ENCODE measurements around the gene RBM5.
"Not testable (repeated sequence)": the region's sequence is repeated elsewhere in the genome, so short reads cannot be mapped to it uniquely, and the experiment has no call there.

The RBM5 gene

GRCh38 chr3:50088725-50089608 lies at the start of gene RBM5:
RBM5 (plus strand) TSS chr3:50088919; CDS start chr3:50090435, 1,516 bp downstream.
- peak; percentile 84 for DNase-seq

- no peak for DNase-seq
Measured at GRCh38 chr3:50044976-50045375, 43.7 kb upstream of the RBM5 start.

- DNase-seq, result no peak
Measured at GRCh38 chr3:50047426-50047825, 41.3 kb upstream of the RBM5 start.

DNA sequence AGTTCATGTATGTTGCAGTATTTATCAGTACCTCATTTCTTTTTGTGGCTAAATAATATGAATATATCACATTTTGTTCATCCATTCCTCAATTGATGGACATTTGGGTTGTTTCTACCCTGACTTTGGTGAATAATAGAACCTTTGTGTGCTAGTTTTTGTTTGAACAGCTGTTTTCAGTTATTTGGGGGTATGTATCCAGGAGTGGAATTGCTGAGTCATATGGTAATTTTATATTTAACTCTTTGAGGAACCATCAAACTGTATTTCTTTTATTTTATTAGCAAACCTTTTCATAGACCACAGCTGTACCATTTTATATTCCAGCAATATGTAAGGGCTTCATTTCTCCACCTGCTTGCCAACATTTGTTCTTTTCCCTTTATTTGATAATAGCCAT lies 38.4 kb upstream of the RBM5 start:
- no peak for DNase-seq

DNA sequence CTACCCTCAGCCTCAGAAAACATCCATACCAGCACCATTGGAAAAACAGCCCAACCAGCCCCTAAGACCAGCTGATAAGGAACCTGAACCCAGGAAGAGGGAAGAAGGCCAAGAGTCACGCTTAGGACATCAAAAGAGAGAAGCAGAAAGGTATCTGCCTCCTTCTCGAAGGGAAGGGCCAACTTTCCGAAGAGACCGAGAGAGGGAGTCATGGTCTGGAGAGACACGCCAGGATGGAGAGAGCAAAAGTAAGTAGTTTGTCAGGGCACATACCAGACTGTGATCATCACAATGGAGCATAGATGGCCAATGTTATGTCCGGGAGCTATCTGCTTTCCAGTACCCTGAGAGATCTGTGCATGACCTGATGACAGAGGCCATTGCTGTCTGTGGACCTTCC lies 31.0 kb upstream of the RBM5 start:
- DNase-seq, result no peak

GRCh38 chr3:50068134-50068533 lies 20.6 kb upstream of the RBM5 start:
- no peak for DNase-seq

GRCh38 chr3:50078091-50078490 lies 10.6 kb upstream of the RBM5 start:
- DNase-seq, result no peak

GRCh38 chr3:50078622-50079021 lies 10.1 kb upstream of the RBM5 start:
- DNase-seq, result no peak

DNA sequence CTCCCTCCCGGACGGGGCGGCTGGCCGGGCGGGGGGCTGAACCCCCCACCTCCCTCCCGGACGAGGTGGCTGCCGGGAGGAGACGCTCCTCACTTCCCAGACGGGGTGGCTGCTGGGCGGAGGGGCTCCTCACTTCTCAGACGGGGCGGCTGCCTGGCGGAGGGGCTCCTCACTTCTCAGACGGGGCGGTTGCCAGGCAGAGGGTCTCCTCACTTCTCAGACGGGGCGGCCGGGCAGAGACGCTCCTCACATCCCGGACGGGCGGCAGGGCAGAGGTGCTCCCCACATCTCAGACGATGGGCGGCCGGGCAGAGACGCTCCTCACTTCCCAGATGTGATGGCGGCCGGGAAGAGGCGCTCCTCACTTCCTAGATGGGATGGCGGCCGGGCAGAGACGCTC lies 3.8 kb upstream of the RBM5 start:
- DNase-seq, result not testable (repeated sequence)

GRCh38 chr3:50089609-50089945 lies 858 bp downstream of the RBM5 start:
- DNase-seq, result no peak

DNA sequence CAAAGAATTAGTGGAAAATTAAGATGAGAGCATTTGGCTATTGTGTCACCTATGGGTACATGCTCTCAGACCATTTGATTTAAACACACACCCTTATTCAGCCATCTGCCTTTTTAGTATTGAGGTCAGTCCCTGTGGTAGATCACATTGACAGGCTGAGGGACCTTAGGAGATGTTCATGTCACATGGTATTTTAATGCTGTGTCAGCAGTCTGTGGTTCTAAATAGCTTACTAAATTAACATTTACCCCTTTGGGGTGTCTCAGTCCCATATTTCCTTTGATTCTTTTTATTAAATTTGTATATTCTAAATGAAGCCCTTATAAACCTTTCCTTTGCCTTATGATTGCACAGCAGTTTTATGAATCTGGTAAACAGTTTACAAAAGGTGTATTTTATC lies 2.3 kb downstream of the RBM5 start:
- no peak for DNase-seq

DNA sequence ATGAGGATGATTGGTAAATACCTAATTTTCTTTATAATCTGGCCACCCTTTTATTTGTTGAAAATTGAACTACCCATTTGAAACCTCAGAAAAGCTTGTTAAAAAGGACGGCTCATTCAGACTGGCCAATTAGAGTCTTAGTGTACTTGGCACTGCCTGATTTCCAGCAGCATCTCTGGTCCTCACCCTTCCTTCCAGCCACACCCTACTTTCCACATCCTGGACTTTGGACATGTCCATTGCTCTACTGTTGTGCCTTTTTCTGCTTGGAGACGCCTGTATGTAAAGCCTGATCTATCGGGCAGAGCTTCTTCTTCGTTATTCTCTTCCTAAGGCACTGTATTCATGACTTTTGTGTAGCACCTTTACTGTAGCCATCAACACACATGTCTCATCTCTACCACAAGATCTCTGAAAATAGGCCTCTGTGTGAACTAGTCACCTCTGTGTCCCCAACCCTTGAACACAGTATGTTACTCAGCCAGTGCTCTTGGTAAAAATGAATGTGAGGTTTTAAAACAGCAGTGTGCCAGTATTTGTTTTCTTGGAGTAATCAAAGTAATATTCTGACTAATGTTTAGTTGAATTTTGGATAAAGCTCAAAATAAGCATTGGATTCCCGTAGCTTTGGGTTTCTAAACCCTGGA lies 6.8 kb downstream of the RBM5 start:
- DNase-seq, result no peak

DNA sequence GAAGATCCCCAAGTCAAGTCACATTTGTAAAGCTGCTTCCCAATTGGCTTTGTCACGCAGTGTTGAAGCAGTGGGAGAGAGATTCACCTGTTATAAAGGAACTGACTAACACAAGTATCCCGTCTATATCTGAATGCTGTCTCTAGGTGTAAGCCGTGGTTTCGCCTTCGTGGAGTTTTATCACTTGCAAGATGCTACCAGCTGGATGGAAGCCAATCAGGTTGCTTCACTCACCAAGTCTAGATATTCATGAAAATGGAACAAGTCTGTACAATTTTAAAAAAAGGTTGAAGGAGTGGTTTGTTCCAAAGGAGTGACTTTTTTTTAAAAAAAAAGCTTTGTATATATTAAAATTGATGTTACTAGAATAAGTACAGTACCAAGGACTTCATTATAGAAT lies 11.7 kb downstream of the RBM5 start:
- DNase-seq, result no peak

- no peak for DNase-seq
Measured at GRCh38 chr3:50100956-50101845, 12.5 kb downstream of the RBM5 start.

- DNase-seq, result no peak
Measured at GRCh38 chr3:50102558-50102957, 13.8 kb downstream of the RBM5 start.

DNA sequence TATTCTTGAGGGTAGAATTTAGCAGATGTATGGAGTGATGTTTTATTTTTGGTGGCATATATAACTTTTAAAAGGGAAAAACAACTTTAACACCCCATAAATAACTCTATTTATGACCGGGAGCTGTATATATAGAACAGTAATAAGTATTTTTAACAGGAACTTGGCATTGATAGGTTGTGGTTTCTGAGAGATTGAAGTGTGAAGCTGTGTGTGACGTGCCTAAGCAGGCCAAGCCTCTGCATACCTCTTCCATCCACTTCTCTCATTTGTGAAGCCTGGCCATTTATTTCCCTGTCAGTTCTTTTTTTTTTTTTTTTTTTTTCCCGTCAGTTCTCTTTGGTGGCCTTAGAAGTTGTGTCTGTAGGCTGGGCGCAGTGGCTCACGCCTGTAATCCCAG lies 23.0 kb downstream of the RBM5 start:
- no peak for DNase-seq

- DNase-seq, result no peak
Measured at GRCh38 chr3:50112462-50112861, 23.7 kb downstream of the RBM5 start.

DNA sequence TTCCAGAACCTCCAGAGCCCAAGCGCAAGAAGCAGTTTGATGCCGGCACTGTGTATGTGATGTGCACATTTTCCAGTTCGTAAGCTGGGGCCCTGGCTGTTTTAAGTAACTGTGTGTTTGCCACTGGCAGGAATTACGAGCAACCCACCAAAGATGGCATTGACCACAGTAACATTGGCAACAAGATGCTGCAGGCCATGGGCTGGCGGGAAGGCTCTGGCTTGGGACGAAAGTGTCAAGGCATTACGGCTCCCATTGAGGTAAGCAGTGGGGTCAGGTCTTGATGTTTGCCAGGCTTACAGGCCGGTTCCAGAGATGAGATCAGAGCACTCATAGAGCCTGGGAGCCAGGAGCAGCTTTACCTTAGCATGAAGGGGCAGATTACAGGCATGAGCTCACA lies 28.4 kb downstream of the RBM5 start:
- DNase-seq, result no peak

- DNase-seq, result no peak
Measured at GRCh38 chr3:50118237-50118636, 29.5 kb downstream of the RBM5 start.

DNA sequence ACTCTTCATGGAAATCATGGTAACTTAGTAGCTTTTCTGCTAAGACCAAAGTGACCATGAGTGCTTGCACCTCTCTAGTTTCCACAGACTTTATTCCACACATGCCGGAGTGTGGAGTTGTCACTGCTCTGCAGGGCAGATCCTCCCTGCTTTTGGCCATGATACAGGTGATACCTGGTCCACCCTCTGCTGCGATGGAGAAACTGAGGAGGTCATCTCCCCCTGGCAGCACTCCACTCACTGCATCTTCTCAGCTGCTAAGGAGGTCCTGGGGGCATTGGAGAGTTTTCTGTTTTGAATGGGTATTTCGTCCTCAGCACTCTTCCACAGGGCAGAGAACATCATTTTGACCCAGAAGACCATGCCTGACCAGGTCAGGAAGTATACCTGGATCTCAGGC lies 31.1 kb downstream of the RBM5 start:
- DNase-seq, result no peak

- DNase-seq, result no peak
Measured at GRCh38 chr3:50120364-50121071, 31.8 kb downstream of the RBM5 start.

GRCh38 chr3:50121072-50122032 lies 32.6 kb downstream of the RBM5 start:
- peak; percentile 50 for DNase-seq
